Stimulated activated CD4-positive, alpha-beta T cell treated with anti-CD3 and anti-CD28 coated beads, Interleukin-1b, Interleukin-23, amount 100 ng/mL, for 4 hours (primary cell): ENCODE results near the gene MRPL22.
"Not testable (repeated sequence)": the region's sequence is repeated elsewhere in the genome, so short reads cannot be mapped to it uniquely, and the experiment has no call there.

Experiments used
- DNase-seq, 2 donors: peaks; one replicate each; pipeline ENCODE4 v3.0.0-alpha.2; 2020; ENCODE audit warnings: low read depth in 2 of 2

The MRPL22 gene

DNA sequence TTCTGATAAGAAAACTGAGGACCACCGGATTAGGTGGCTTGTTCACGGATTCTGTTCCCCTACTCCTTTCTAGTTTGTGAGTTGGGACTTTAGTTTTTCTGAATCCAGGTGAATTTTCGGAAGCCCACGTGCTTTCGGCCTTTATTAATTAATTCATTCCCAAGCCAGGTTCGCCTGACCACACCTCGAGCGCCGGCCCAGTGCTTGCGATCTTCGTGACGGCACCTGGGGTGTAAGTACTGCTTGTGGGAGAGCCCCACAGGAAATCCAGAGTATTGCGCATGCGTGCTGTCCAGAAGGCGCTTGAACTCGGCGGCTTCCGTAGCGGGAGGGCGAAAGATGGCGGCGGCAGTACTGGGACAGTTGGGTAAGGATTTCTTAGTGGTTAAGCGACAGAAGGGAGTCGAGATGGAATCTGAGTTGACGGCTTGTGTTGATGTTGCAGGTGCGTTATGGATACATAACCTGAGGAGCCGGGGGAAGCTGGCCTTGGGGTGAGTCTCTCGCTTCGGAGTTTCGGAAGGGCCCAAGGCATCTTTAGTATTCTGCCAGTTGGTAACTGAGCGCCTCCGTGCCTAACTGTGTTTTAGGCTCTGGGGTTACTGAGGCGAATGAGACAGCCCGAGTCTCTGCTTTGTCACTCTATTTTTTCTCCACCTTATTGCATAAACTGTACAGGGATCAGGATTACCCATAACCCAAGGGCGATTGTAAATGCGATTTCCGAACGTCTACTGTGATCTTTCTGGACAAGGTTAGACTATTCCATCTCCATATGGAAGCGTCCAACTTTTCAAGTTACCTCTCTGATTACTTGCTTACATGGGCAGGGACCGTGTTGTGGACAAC, at the start of gene MRPL22:
Gene MRPL22, plus strand, starts transcription at position 302 of the 849 bp plus-strand sequence. Its CDS starts 38 bp downstream, at position 340.
- peak; percentile 88 to 95 for DNase-seq

GRCh38 chr5:154892369-154892771, 48.5 kb upstream of the MRPL22 start:
- DNase-seq: no peak

DNA sequence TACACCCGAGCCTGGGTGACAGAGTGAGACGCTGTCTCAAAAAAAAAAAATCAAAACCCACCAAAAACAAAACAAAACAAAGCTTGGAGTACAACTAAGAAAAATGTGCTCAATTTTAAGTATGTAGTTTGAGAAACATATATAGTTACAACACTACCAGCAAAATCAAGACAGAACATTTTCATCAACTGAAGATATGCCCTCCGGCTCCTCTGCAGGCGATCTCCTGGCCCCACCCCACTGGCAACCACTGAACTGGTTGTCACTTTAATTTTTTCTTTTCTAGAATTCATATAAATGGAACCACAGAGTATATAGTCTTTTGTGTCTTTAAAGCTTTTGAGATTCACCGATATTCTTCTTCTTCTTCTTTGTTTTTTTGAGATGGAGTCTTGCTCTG, 47.5 kb upstream of the MRPL22 start:
- no peak for DNase-seq

DNA sequence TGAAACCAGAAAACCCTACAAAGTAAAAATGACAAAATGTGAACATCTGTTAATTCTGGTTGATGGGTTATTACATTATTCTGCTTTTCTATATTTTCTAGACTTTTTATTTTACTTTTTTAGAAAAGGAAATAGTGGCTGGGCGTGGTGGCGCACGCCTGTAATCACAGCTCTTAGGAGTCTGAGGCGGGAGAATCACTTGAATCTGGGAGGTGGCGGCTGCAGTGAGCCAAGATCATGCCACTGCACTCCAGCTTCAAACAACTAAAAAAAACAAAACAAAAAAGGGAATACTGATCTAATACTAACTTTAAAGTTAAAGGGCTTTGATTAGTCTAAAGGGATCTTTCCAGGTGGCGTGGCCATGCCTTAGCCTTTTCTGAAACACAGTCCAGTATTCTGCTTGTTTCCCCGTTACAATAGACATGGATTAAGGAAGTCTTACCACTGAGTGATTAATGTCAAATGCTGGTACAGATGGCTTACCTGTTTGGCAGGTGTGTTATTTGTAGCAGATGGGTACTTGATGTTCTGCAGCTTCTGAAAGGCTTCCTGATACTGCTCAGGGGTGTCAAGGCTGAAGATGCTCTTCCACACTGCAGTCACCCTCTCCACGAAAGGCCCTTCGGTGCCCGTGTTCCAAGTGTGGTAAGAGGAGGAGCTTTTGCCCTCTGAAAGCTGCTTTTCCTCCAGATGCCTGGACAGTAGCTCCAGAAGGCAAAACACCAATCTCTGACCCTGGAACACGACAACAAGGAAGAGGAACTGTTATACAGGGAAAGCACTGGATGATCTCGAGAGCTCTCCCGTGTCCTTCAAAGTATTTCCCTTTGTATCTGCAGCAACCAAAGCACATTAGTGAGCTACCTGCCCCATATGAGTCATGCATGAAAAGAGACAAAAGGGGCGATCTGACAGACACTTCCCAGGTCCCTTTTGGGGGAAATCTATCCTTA, 45.0 kb upstream of the MRPL22 start:
- no peak for DNase-seq

DNA sequence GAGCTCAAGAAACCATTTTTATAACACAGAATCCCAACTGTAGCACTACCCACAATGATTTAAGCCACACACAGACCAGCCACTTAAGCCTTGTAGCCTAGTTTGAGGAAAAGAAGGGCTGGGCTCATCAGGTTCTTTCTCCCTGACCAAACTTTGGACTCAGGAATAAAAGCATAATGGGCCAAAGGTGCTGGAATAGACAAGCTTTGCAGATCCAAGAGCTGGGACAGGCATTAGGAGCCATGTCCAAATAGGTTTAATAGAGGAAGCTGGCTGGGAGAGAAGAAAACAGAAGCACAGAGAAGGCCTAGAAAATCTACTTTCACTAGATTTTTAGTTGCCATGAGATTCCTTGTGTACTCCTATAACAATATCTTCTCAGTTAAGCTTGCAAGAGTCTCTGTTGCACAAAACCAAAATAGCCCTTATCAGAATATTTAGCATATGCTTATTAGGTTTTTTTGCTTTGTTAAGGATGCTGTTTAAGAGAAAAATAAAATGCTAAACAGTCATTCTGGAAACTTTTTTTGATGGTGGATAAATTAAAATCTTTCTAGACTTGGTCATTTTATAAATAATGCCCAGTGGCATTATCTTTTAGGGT, 44.2 kb upstream of the MRPL22 start:
- no peak for DNase-seq

DNA sequence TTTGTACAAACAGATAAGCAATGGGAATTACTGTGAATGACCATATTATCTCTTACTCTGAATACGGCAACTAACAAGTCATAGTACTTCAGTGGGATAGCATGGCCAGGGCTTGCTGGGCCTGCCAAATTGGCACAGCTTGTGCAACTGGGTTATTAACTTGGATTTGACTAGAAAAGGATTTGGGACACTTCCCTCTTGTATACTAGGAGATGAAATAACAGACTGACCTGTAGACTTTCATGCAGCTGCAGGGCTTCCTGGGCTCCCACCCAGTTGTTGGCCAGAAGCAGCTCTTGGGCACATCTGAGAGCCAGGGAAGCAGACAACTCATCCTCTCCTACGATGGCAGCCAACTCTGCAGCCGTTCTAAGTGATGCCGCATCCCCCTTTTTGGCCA, 42.7 kb upstream of the MRPL22 start:
- DNase-seq: no peak

GRCh38 chr5:154899151-154899816, 41.6 kb upstream of the MRPL22 start:
- no peak for DNase-seq

GRCh38 chr5:154900066-154900465, 40.8 kb upstream of the MRPL22 start:
- no peak for DNase-seq

DNA sequence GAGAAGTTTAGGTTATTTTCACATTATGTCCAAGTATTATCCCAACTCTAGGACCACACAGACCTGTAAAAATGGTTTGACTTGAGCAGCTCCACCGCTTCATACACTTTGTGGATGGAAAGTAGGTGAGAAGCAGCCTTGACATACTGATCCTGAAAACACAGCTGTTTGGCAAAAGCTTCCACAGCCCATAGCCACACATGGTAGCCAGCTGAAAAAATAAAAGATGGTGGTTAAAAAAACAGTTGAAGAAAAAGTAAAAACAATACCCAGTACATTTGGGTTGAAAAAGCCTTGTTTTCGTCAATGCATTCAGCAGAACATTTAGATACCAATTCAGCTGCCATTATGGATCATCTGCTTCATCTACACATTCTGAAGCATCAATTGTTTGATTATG, 39.6 kb upstream of the MRPL22 start:
- no peak for DNase-seq

DNA sequence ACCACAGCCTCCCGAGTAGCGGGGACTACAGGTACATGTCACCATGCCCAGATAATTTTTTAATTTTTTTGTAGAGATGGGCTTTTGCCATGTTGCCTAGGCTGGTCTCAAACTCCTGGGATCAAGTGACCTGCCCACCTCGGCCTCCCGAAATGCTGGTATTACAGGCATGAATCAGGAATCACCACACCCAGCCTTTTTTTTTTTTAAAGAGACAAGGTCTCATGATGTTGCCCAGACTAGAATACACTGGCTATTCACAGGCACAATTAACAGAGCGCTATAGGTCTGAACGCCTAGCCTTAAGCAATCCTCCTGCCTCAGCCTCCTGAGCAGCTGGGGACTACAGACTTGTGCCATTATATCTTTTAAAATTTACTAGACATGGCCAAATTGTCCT, 39.0 kb upstream of the MRPL22 start:
- no peak for DNase-seq

GRCh38 chr5:154905601-154906000, 35.3 kb upstream of the MRPL22 start:
- DNase-seq: not testable (repeated sequence)

GRCh38 chr5:154916874-154917273, 24.0 kb upstream of the MRPL22 start:
- no peak for DNase-seq

GRCh38 chr5:154917757-154918156, 23.1 kb upstream of the MRPL22 start:
- DNase-seq: no peak

DNA sequence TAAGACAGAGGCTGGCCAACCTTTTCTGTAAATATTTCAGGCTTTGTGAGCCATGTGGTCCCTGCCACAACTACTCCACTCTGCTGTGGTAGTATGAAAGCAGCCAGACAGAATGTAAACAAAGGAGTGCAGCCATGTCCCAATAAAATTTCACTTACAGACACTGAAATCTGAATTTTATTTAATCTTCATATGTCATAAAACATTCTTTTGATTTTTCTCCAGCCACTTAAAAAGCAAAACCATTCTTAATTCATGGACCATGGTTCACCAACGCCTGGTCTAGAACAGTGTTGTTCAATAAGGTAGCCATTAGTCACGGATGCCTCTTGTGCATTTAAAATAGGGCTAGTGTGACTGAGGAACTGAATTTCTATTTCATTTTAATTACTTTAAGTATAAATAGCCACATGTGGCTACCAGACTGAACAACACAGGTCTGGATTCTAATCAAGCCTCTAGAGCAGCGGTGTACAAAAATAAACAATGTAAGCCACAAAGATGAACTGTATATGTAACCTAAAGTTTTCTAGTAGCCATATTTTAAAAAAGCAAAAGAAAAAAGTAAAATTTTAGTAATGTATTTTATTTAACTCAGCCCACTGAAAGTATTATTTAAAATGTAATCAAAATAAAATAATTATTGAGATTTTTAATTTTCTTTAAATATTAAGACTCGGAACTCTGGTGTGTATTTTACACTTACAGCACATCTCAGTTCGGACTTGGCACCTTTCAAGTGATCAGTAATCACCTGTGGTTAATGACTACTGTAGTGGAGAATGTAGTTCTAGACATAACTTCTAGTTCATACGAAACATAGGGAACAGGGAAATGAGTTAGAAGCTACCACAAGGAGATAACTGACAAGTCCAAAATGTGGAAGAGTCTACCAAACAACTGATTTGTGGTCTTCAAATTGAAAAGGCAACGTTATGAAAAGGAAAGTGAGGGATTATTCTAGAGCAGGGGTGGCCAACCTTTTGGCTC, 17.1 kb upstream of the MRPL22 start:
- DNase-seq: no peak

DNA sequence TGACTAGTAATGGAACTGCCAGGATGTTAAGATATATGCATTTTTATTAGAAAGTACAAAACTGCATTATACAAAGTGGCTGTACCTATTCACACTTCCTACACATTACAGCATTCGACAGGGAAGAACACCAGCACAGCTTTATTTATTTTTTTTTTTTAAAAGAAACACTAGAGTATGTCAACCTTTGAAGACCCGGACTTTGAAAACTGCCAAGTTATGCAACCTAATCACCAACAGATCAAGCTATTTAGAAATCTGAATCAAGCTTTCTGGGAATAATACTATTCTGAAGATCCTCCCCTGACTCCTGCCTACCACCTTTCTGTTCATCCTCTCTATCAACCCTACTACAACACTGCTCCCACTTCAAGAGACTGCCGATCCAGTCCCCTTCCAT, 7.3 kb upstream of the MRPL22 start:
- no peak for DNase-seq

DNA sequence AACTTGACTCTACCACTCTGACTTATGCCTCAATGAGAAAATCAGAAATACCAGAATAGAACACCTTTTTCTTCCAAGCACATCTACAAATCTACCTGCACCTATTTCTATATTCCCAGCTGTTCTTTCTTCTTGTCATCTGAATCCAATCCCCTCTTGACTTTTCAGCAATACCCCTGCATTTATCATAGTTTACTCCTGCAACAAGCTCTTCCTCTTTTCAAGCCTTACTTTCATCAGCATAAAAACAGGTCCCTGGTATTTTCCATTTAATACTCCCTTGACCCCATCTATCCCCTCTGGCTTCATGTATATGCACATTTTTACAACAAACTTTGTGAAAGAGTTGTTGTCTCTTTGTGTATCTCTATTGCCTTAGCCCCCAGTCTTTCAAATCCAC, 6.0 kb upstream of the MRPL22 start:
- no peak for DNase-seq

DNA sequence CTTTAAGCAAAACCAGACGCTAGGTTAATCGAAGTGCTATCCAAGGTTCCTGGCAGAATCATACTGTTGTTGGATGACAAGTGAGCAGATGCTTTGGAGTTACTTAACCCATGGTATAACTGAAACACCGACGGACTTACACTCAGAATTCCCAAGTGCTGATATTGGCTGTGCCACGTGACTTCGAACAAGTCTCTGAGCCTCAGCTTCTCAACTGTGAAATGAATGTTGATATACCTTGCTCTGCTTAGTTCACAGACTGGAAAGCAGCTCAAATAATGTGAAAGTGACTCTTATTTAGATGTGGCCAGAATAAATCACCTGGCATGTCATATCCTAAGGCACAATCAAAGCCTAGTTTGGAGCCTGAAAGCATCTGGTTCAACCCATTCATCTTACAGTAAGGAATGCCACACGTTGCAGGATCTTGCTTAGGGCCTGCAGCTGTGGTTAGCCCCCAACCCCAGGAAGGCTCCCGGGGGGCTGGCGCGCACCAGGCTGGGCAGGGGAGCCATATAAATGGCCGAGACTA, 3.6 kb upstream of the MRPL22 start:
- no peak for DNase-seq

- DNase-seq: peak; percentile 74 to 81
These were observed 3.0 kb upstream of the MRPL22 start, which contains the start of gene GEMIN5 for GRCh38 chr5:154937718-154938466. GEMIN5 (minus strand) TSS chr5:154938211; CDS start chr5:154938133, 78 bp downstream.

GRCh38 chr5:154939387-154939786, 1.5 kb upstream of the MRPL22 start:
- DNase-seq: not testable (repeated sequence)
